ENCODE data around the gene BPIFA2.

DNA sequence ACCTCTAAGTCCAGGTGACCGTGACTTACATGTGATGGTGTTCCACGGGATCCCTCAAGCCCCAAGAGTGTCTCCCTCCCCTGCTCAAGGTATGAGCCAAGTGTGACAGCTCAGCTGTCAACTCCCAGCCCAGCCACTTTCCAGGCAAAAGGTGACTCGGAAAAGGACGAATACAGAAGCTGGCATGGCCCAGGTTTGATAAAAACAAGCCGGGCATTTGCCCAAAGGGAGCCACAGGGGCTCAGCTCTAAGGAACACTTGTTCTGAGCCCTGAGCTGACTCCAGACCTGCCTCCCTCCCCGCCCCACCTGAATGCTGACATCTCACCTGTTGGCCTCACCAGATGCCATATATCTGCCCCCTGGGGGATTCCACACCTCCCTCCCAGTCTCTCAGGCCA is 43.0 kb upstream of the BPIFA2 start:
- no peak for TF ChIP-seq CTCF (IDR thresholded peaks at IDR 0.05)
- no peak for TF ChIP-seq POLR2A (IDR thresholded peaks at IDR 0.05)
